Activated gamma-delta T cell treated with anti-CD3 and anti-CD28 coated beads, Interleukin-2, amount 50 U/mL, for 16 hours (primary cell): ENCODE results near the gene TSC22D2.

Experiments
- DNase-seq: peaks from one replicate; pipeline ENCODE4 v3.0.0-alpha.2; 2020; ENCODE audit warnings: low read depth

TSC22D2 gene

GRCh38 chr3:150385296-150386242 is 22.5 kb upstream of the TSC22D2 start:
- no peak for DNase-seq

- DNase-seq, result no peak
Measured at GRCh38 chr3:150388498-150389418, 19.3 kb upstream of the TSC22D2 start.

- DNase-seq, result no peak
Measured at GRCh38 chr3:150390087-150390486, 18.0 kb upstream of the TSC22D2 start.

GRCh38 chr3:150391161-150391560 is 16.9 kb upstream of the TSC22D2 start:
- no peak for DNase-seq

- no peak for DNase-seq
Measured at GRCh38 chr3:150393745-150394144, 14.4 kb upstream of the TSC22D2 start.

- DNase-seq, result no peak
Measured at GRCh38 chr3:150394606-150395005, 13.5 kb upstream of the TSC22D2 start.

- DNase-seq, result no peak
Measured at GRCh38 chr3:150396491-150396890, 11.6 kb upstream of the TSC22D2 start.

- no peak for DNase-seq
Measured at GRCh38 chr3:150396956-150397550, 11.0 kb upstream of the TSC22D2 start.

- no peak for DNase-seq
Measured at GRCh38 chr3:150399060-150399459, 9.0 kb upstream of the TSC22D2 start.

GRCh38 chr3:150401285-150401684 is 6.8 kb upstream of the TSC22D2 start:
- DNase-seq, result no peak

GRCh38 chr3:150402217-150402616 is 5.9 kb upstream of the TSC22D2 start:
- DNase-seq, result no peak

- DNase-seq, result no peak
Measured at GRCh38 chr3:150404023-150404422, 4.1 kb upstream of the TSC22D2 start.

GRCh38 chr3:150407051-150407807 is 869 bp upstream of the TSC22D2 start:
- no peak for DNase-seq

GRCh38 chr3:150407808-150408220 is 284 bp upstream of the TSC22D2 start:
- peak; percentile 1 for DNase-seq

GRCh38 chr3:150409125-150409511 is 1.0 kb downstream of the TSC22D2 start:
- no peak for DNase-seq

GRCh38 chr3:150409512-150410310 is 1.6 kb downstream of the TSC22D2 start:
- DNase-seq, result peak; percentile 53

GRCh38 chr3:150410311-150411105 is 2.4 kb downstream of the TSC22D2 start:
- DNase-seq, result peak; percentile 4

GRCh38 chr3:150411106-150411460 is 3.0 kb downstream of the TSC22D2 start:
- DNase-seq, result no peak

GRCh38 chr3:150411546-150411945 is 3.4 kb downstream of the TSC22D2 start:
- no peak for DNase-seq

GRCh38 chr3:150411976-150412375 is 3.9 kb downstream of the TSC22D2 start:
- DNase-seq, result no peak
